Measurements from ENCODE around the gene RMRP.

DNA sequence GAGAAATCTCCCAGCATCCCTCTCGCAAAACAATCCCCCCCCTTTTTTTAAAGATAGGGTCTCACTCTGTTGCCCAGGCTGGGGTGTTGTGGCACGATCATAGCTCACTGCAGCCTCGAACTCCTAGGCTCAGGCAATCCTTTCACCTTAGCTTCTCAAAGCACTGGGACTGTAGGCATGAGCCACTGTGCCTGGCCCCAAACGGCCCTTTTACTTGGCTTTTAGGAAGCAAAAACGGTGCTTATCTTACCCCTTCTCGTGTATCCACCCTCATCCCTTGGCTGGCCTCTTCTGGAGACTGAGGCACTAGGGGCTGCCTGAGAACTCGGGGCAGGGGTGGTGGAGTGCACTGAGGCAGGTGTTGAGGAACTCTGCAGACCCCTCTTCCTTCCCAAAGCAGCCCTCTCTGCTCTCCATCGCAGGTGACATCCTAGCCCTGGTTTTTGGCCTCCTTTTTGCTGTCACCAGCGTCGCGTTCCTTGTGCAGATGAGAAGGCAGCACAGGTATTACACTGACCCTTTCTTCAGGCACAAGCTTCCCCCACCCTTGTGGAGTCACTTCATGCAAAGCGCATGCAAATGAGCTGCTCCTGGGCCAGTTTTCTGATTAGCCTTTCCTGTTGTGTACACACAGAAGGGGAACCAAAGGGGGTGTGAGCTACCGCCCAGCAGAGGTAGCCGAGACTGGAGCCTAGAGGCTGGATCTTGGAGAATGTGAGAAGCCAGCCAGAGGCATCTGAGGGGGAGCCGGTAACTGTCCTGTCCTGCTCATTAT is 22.7 kb upstream of the RMRP start:
- TF ChIP-seq CTCF (IDR thresholded peaks at IDR 0.05; ENCODE audit: borderline replicate concordance, extremely low read depth, low read length, poor library complexity, severe bottlenecking) (no peak), EZH2 (IDR thresholded peaks at IDR 0.05; ENCODE audit: borderline replicate concordance, low read depth, low read length, severe bottlenecking) (no peak)

Measured in DND-41 (cell line).